Gastrocnemius medialis (tissue), 4 donors: ENCODE data around the gene CDC34.

Experiments used
- POLR2A ChIP-seq, 2 donors: fragments of 450-650 bp; IDR thresholded peaks; one replicate each; pipeline ENCODE4 v1.6.1; 2017; ENCODE audit warnings: antibody characterized with exemption in 2 of 2, mild to moderate bottlenecking in 2 of 2, moderate library complexity in 2 of 2
- TF ChIP-seq, protein P1 (sequence below), 5 experiments: fragments of 450-650 bp in 3 of 5; fragments of 200-600 bp in 2 of 5; sonication (generic) in 2 of 5; IDR thresholded peaks in 4 of 5; conservative IDR thresholded peaks in 1 of 5; 1 replicate in 4 of 5; 2 replicates in 1 of 5; pipeline ENCODE4 v1.5.1; 2016 to 2019; ENCODE audit warnings: antibody characterized with exemption in 5 of 5, mild to moderate bottlenecking in 3 of 5, moderate library complexity in 3 of 5

DNA sequence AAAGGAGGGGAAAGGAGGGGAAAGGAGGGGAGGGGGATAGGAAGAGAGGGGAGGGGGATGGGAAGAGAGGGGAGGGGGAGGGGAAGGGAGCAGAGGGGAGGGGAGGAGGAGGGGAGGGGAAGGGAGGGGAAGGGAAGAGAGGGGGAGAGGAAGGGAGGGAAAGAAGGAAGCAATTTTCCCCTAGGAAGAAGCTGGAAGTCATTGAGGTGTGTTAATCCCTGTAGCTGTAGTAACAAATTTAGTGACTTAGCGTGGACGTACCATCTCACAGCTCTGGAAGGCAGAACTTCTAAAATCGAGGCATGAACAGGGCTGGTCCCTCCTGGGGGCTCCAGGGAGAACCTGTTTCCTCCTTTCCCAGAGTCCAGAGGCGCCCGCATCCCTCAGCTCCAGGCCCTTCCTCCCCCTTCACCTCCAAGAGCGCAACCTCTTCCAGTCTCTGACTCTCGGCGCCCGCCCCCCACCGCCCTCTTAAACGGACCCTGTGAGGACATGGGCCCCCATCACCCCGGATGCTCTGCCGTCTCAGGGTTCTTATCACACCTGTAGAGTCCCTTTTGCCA is 5.6 kb upstream of the CDC34 start:
- TF ChIP-seq, protein P1, sequence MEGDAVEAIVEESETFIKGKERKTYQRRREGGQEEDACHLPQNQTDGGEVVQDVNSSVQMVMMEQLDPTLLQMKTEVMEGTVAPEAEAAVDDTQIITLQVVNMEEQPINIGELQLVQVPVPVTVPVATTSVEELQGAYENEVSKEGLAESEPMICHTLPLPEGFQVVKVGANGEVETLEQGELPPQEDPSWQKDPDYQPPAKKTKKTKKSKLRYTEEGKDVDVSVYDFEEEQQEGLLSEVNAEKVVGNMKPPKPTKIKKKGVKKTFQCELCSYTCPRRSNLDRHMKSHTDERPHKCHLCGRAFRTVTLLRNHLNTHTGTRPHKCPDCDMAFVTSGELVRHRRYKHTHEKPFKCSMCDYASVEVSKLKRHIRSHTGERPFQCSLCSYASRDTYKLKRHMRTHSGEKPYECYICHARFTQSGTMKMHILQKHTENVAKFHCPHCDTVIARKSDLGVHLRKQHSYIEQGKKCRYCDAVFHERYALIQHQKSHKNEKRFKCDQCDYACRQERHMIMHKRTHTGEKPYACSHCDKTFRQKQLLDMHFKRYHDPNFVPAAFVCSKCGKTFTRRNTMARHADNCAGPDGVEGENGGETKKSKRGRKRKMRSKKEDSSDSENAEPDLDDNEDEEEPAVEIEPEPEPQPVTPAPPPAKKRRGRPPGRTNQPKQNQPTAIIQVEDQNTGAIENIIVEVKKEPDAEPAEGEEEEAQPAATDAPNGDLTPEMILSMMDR (IDR thresholded peaks at IDR 0.05 in 4 of 5, conservative IDR thresholded peaks at IDR 0.05 in 1 of 5), result no peak
- TF ChIP-seq POLR2A (IDR thresholded peaks at IDR 0.05), result no peak
